GM12878 (cell line): Measurements from ENCODE around the gene GSK3A.

ENCODE experiments used
- BHLHE40 ChIP-seq, 2 experiments: fragments of 450-650 bp in 1 of 2; IDR thresholded peaks; 2 replicates each; pipeline ENCODE4 v1.6.1; 2011 to 2017; ENCODE audit warnings: low read depth in 2 of 2, borderline replicate concordance in 1 of 2, improper control_type of control experiment in 1 of 2, low read length in 1 of 2, mild to moderate bottlenecking in 1 of 2
- EZH2 ChIP-seq: IDR thresholded peaks from 2 replicates; pipeline ENCODE4 v1.6.1; 2012; ENCODE audit warnings: low read depth, mild to moderate bottlenecking, control low read depth, inconsistent platforms, low read length, borderline replicate concordance; ENCODE audit not compliant: control insufficient read depth
- JUND ChIP-seq: IDR thresholded peaks from 2 replicates; pipeline ENCODE4 v1.6.1; 2012; ENCODE audit warnings: low read depth, mild to moderate bottlenecking, low read length, improper control_type of control experiment, moderate library complexity
- LARP7 ChIP-seq: fragments of 450-650 bp; IDR thresholded peaks from 2 replicates; pipeline ENCODE4 v1.6.1; 2017; ENCODE audit warnings: mild to moderate bottlenecking
- MYC ChIP-seq: IDR thresholded peaks from 2 replicates; pipeline ENCODE4 v1.6.1; 2011; ENCODE audit warnings: mild to moderate bottlenecking, low read length, moderate library complexity, inconsistent platforms; ENCODE audit not compliant: insufficient read depth, insufficient replicate concordance, insufficient read length, severe bottlenecking
- POLR2A ChIP-seq: IDR thresholded peaks from 2 replicates; pipeline ENCODE4 v1.6.1; 2011; ENCODE audit warnings: low read depth, mild to moderate bottlenecking, low read length
- RAD21 ChIP-seq: IDR thresholded peaks from 2 replicates; pipeline ENCODE4 v1.6.1; 2011; ENCODE audit warnings: mild to moderate bottlenecking, low read depth, low read length, moderate library complexity; ENCODE audit not compliant: insufficient read depth
- RAD51 ChIP-seq: fragments of 450-650 bp; IDR thresholded peaks from 2 replicates; pipeline ENCODE4 v1.6.1; 2016; ENCODE audit warnings: moderate library complexity, mild to moderate bottlenecking, inconsistent platforms
- TF ChIP-seq, protein P1 (sequence below): fragments of 450-650 bp; IDR thresholded peaks from 2 replicates; pipeline ENCODE4 v1.6.1; 2018; ENCODE audit warnings: mild to moderate bottlenecking, low read depth, moderate library complexity; ENCODE audit not compliant: partially characterized antibody
- TF ChIP-seq, protein P2 (sequence below), 3 experiments: IDR thresholded peaks in 2 of 3; conservative IDR thresholded peaks in 1 of 3; 2 replicates each; pipeline ENCODE4 v1.5.1; 2011; ENCODE audit warnings: low read depth in 3 of 3, low read length in 3 of 3, mild to moderate bottlenecking in 3 of 3, control low read depth in 2 of 3, moderate library complexity in 2 of 3, inconsistent platforms in 1 of 3, mixed read lengths in 1 of 3; ENCODE audit not compliant: control insufficient read depth in 2 of 3, insufficient read depth in 1 of 3; ENCODE audit errors: extremely low read depth in 1 of 3
- TF ChIP-seq, protein P3 (sequence below): IDR thresholded peaks from 2 replicates; pipeline ENCODE4 v1.6.1; 2012; ENCODE audit warnings: mild to moderate bottlenecking, low read depth, low read length
- TF ChIP-seq, protein P4 (sequence below): IDR thresholded peaks from 2 replicates; pipeline ENCODE4 v1.6.1; 2012; ENCODE audit warnings: low read depth, low read length, improper control_type of control experiment

DNA sequence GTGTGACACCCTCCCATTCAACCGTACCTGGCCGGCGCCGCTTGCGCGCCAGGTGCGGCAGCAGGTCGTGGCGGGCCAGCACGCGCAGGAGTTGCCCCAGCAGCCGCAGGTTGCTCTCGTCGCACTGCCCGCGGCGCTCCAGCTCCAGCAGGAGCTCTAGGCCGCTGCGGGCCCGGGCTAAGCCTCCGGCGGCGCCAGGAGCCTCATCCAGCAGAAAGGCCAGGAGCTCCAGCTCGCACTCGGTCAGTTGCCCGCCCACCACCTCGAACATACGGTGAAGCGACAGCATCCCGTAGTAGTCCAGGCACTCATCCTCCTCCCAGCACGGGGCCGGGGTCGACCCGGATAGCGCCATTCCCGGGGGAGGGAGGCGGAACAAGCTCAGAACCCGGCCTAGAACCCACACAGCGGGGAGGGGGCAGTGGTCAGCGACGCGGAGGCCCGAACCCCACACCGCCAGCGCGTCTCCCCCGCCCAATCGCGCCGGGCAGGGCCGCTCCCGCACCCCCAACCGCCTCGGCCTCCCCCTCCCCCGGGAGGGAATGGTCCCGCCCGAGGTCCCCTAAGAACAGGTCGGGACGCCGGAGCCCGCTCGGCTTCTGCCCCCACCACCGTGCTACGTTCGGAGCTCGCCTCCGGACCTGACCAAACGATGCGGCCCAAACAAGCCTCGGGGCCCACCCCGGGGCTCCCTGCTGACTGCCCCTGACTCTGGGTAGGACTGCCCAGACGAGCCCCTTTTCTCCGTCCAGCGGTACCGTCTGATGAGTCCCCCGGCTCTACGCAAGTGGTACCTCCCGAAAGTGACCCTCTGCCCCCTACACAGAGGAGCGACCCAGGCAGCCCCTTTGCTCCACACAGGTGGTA is 25.5 kb downstream of the GSK3A start:
- no peak for TF ChIP-seq EZH2
- TF ChIP-seq, protein P1, sequence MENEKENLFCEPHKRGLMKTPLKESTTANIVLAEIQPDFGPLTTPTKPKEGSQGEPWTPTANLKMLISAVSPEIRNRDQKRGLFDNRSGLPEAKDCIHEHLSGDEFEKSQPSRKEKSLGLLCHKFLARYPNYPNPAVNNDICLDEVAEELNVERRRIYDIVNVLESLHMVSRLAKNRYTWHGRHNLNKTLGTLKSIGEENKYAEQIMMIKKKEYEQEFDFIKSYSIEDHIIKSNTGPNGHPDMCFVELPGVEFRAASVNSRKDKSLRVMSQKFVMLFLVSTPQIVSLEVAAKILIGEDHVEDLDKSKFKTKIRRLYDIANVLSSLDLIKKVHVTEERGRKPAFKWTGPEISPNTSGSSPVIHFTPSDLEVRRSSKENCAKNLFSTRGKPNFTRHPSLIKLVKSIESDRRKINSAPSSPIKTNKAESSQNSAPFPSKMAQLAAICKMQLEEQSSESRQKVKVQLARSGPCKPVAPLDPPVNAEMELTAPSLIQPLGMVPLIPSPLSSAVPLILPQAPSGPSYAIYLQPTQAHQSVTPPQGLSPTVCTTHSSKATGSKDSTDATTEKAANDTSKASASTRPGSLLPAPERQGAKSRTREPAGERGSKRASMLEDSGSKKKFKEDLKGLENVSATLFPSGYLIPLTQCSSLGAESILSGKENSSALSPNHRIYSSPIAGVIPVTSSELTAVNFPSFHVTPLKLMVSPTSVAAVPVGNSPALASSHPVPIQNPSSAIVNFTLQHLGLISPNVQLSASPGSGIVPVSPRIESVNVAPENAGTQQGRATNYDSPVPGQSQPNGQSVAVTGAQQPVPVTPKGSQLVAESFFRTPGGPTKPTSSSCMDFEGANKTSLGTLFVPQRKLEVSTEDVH = no peak
- TF ChIP-seq, protein P2, sequence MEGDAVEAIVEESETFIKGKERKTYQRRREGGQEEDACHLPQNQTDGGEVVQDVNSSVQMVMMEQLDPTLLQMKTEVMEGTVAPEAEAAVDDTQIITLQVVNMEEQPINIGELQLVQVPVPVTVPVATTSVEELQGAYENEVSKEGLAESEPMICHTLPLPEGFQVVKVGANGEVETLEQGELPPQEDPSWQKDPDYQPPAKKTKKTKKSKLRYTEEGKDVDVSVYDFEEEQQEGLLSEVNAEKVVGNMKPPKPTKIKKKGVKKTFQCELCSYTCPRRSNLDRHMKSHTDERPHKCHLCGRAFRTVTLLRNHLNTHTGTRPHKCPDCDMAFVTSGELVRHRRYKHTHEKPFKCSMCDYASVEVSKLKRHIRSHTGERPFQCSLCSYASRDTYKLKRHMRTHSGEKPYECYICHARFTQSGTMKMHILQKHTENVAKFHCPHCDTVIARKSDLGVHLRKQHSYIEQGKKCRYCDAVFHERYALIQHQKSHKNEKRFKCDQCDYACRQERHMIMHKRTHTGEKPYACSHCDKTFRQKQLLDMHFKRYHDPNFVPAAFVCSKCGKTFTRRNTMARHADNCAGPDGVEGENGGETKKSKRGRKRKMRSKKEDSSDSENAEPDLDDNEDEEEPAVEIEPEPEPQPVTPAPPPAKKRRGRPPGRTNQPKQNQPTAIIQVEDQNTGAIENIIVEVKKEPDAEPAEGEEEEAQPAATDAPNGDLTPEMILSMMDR (IDR thresholded peaks at IDR 0.05 in 2 of 3, conservative IDR thresholded peaks at IDR 0.05 in 1 of 3; ENCODE audit: control insufficient read depth in 2 of 3, extremely low read depth in 1 of 3, insufficient read depth in 1 of 3, low read depth in 3 of 3, low read length in 3 of 3) = no peak
- peak; percentile 26; the same call in 1 of the 2 replicates for TF ChIP-seq JUND
- peak; percentile 44 for TF ChIP-seq MYC
- TF ChIP-seq BHLHE40 (IDR thresholded peaks at IDR 0.05; ENCODE audit: borderline replicate concordance in 1 of 2, low read depth in 2 of 2, low read length in 1 of 2) = peak; percentile 48 to 77; a peak in 3 of 4 replicates
- TF ChIP-seq RAD51 = no peak
- TF ChIP-seq, protein P3, sequence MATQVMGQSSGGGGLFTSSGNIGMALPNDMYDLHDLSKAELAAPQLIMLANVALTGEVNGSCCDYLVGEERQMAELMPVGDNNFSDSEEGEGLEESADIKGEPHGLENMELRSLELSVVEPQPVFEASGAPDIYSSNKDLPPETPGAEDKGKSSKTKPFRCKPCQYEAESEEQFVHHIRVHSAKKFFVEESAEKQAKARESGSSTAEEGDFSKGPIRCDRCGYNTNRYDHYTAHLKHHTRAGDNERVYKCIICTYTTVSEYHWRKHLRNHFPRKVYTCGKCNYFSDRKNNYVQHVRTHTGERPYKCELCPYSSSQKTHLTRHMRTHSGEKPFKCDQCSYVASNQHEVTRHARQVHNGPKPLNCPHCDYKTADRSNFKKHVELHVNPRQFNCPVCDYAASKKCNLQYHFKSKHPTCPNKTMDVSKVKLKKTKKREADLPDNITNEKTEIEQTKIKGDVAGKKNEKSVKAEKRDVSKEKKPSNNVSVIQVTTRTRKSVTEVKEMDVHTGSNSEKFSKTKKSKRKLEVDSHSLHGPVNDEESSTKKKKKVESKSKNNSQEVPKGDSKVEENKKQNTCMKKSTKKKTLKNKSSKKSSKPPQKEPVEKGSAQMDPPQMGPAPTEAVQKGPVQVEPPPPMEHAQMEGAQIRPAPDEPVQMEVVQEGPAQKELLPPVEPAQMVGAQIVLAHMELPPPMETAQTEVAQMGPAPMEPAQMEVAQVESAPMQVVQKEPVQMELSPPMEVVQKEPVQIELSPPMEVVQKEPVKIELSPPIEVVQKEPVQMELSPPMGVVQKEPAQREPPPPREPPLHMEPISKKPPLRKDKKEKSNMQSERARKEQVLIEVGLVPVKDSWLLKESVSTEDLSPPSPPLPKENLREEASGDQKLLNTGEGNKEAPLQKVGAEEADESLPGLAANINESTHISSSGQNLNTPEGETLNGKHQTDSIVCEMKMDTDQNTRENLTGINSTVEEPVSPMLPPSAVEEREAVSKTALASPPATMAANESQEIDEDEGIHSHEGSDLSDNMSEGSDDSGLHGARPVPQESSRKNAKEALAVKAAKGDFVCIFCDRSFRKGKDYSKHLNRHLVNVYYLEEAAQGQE = no peak
- TF ChIP-seq RAD21 = no peak
- TF ChIP-seq POLR2A = peak; percentile 16; the same call in 1 of the 2 replicates
- no peak; the same call in none of the 2 replicates for TF ChIP-seq LARP7
- TF ChIP-seq, protein P4, sequence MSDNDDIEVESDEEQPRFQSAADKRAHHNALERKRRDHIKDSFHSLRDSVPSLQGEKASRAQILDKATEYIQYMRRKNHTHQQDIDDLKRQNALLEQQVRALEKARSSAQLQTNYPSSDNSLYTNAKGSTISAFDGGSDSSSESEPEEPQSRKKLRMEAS = no peak
